Measurements from ENCODE around the gene EPB41L5.
"Not testable (repeated sequence)": the region's sequence is repeated elsewhere in the genome, so short reads cannot be mapped to it uniquely, and the experiment has no call there.

EPB41L5 gene

DNA sequence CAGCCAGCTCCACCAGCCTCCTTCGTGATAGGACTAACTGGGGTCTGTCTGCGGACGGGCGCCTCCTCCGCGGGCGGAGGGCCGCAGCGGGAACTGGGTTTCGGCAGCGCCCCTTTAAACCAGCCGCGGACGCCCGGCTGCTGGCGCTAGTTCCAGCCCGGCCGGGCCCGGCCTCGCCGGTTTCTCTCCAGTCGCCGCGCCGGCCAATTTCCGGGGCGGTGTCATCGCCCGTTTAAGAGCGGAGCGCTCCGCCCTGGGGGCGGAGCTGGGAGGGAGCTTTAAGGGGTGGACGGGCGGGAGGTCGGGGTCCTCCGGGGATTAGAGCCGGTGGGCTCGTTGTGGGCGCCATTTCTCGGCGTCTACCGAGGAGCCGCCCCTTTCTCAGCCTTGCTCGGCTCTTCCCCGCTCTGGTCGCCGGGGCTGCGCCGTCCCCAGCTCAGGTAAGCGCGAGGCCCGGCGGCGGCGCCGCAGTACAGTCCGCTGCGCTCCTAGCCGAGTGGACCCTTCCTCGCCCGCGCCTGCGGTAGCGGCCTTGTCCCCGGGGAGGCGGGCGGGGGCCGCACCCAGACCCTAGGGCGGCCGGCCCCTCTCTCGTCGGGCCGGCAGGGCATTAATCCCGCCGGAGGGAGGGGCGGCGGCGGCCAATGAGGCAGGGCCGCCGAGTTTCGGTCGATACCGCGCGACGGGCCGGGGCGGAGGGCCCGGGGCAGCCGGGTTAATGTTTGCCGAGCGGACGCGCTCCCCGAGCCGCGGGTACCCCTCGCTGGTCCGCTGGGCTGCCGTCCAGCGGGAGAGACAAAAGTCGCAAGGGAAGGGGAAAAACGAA, at the start of gene EPB41L5:
Gene EPB41L5 (plus strand): TSS at position 307 of the 826 bp plus-strand sequence. CDS start 6,008 bp downstream, outside the sequence.
- peak; percentile 98 for DNase-seq (ENCODE audit: low read depth)

DNA sequence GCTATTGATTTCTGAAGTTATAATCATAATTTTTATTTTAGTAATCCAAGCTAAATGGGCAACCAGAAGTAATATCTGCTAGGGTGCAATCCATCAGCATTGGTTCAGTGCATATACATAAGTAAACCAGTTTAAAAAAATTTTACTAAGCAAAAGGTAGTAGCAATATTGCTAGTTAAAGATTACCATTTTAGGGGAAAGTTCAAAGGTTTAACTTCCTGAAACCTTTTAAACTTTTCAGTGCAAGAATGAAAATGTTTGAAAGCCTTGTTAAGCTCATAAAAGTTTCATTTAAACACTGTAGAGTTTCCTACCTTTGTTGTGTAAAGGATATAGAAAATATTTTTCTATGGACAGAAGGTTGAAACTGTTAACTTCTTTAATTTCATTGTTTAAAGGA, 31.0 kb upstream of the EPB41L5 start:
- DNase-seq (ENCODE audit: low read depth) = no peak

GRCh38 chr2:119982506-119982905, 30.4 kb upstream of the EPB41L5 start:
- no peak for DNase-seq (ENCODE audit: low read depth)

DNA sequence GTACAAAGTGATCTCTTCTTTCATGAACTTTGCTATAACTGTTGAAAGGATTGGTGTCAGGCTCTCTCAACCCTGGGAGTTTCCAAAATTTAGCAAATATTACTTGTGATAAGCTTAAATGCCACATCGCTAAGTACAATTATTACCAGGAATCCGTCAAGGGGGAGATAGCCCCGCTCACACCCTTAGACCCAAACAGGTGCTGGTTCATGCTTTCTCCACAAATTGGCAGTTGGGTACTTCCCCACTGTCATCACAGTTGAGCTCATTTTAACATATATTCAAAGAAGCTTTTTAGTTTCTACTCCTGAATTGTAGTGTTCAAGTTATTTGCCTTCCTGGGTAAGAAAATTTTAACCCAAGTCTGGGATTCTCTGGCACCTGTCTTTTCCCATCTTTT, 29.8 kb upstream of the EPB41L5 start:
- no peak for DNase-seq (ENCODE audit: low read depth)

GRCh38 chr2:119996148-119996547, 16.7 kb upstream of the EPB41L5 start:
- no peak for DNase-seq (ENCODE audit: low read depth)

GRCh38 chr2:119996896-119997891, 15.7 kb upstream of the EPB41L5 start:
- not testable (repeated sequence) for DNase-seq (ENCODE audit: low read depth)

- no peak for DNase-seq (ENCODE audit: low read depth)
Measured at GRCh38 chr2:120001471-120001870, 11.4 kb upstream of the EPB41L5 start.

- DNase-seq (ENCODE audit: low read depth) = no peak
Measured at GRCh38 chr2:120004254-120004653, 8.6 kb upstream of the EPB41L5 start.

DNA sequence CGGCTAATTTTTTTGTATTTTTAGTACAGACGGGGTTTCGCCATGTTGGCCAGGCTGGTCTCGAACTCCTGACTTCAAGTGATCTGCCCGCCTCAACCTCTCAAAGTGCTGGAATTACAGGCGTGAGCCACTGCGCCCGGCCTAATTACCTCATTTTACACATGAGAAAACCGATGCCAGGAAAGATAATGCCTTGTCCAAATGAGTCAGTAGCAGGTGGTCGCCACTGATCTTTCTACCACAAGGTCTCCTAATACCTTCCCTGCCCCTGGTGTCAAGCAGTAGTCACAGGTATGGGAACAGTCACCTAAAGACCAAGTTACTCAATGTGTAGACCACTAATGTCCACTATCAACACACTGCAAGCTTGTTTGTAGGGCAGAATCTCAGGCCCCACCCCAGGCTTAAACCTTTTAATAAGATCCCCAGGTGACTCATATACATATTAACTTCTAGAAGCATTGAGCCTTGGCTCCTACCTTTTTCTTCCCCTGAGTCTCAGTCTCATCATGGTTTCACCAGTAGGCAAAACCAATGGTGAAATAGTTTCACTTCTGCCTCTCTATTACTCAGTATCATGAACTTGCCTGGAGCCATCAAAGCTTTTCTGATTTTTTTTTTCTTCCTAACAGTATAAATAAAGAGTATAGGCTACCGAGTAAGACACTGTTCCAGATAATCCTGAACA, 6.9 kb upstream of the EPB41L5 start:
- DNase-seq (ENCODE audit: low read depth) = no peak

DNA sequence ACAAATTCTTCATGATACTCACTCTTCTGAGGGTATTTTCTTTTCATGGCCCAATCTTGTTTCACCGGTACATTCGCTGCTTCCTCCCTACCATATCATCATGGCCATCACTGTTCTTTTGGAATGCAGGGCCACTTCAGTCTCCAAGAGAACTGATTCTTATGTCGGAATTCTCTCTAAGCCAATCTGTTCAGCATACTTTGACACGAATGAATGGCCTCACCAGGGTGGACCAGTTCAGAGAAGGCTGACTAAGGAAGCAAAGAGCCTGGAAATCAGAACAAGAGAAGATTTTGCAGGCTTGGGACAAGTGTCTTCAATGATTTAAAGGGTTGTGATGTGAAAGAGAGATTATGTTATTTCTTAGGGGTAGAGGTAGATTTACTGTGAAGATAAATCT, 5.0 kb upstream of the EPB41L5 start:
- DNase-seq (ENCODE audit: low read depth) = no peak

GRCh38 chr2:120012363-120012762, 514 bp upstream of the EPB41L5 start:
- no peak for DNase-seq (ENCODE audit: low read depth)

- DNase-seq (ENCODE audit: low read depth) = no peak
Measured at GRCh38 chr2:120013597-120014223, 833 bp downstream of the EPB41L5 start.

DNA sequence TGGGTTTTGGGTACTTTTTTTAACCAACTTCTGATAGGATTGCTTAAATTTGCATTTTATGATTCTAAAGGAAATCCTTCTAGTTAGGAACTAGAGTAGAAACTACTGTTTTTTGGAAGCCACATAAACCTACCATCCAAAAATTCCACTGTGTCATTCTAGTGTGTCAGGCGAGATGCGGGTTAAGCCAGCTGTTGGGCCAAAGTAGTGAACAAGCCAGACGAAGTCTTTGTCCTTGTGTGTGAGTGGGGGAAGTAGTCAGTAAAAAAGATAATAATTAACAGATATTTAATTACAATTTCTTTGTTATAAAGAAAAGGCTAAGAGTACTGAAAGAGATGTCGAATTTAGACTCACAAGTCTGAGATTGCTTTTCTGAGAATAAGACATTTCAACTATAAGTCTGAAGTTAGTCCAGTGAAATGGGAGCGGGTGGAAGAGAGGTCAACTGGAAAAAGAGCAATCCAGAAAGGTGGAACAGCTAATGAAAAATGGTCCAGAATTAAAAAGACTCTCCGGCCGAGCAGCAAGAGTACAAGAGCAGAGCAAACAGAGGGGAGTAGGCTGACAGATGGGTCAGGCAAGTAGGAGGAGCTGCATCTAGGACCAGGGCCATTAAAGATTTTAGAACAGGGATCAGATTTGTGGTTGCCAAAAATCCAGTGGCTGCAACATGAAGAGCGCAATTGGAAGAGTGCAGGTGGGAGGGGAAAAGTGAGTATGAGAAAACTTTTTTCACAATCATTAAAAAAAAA, 1.5 kb downstream of the EPB41L5 start:
- DNase-seq (ENCODE audit: low read depth) = no peak

DNA sequence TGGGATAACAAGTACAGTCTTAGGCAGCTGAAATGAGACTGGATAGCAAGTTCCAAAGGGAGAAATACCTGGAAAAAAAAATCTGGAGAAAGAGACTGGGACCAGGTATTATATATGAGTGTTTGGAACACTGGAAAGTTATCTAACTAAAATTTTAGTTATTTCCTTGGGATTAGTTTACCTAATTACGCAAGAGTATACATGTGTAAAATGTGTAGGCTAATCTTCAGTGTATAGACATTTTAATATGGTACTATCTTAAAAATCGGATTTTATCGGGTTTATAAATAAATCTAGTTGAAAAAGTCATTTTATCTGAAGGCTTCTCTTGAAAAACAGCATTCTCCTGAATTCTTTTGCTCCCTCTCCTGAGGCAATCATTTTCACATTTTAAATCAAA, 3.9 kb downstream of the EPB41L5 start:
- no peak for DNase-seq (ENCODE audit: low read depth)

DNA sequence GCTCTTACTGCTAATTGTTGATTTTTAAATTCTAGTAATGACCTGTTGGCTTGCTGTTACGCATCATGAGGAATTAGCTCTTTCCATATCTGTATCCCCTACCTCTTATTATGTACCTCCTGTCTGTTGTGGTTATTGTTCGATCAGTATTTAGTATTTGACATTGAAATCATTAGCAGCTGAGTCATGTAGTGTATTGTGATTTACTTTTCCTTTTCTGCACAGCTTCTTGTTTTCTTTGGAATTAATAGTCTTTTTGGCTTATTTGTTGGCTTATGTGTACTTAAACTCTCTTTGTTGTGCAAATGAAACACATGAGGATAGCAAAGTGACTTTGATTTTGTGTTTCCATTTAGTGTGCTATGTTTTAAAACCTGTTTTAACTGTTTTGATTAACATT, 4.3 kb downstream of the EPB41L5 start:
- peak; percentile 19 for DNase-seq (ENCODE audit: low read depth)

DNA sequence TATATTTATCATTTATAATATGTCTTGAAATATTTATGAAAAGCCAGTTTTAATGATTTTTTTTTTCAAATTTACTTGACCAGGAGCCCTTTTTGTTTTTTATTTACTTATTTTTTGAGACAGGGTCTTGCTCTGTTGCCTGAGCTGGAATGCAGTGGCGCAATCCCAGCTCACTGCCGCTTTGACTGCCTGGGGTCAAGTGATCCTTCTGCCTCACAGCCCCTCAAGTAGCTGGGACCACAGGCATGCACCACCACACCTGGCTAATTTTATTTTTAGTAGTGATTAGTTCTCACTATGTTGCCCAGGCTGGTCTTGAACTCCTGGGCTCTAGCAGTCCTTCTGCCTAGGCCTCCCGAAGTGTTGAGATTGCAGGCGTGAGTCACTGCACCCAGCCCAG, 5.7 kb downstream of the EPB41L5 start:
- DNase-seq (ENCODE audit: low read depth) = no peak

DNA sequence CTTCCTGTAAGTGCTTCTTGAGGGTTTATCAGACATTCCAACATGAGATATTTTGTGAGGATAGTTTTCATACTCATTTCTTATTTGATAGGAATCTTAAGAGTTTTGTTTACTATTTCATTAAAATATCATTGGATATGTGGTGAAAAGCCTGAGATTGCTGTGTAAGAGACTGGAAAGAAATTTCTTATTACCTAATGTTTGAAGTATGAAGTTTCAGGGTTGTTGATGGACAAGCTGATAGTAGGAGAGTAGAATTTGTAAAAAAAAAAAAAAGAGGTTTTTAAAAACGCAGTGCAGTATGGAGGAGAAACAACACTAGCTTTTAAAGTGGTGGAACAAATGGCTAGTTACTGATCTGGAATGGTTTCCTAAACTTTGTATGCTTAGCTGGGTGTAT, 7.7 kb downstream of the EPB41L5 start:
- DNase-seq (ENCODE audit: low read depth) = peak; percentile 63

GRCh38 chr2:120022505-120022904, 9.6 kb downstream of the EPB41L5 start:
- DNase-seq (ENCODE audit: low read depth) = not testable (repeated sequence)

- no peak for DNase-seq (ENCODE audit: low read depth)
Measured at GRCh38 chr2:120026890-120027289, 14.0 kb downstream of the EPB41L5 start.

DNA sequence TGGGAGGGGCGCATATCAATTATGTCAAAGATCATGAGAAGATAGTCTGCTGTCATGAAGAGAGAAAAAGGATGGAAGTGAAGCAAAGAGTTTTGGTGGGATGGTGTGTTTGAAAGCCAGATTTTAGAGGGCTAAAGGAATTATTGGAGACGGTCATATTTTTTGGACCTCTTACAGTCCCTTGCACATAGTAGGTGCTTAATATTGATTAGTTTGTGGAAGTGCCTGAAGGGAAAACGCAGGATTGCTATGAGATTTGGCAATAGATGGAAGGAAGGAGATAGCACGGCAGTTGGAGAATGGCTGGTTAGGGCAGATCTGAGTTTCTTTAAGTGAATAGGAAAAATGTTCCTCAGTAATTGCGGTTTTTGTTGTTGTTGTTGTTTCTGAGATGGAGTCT, 15.9 kb downstream of the EPB41L5 start:
- DNase-seq (ENCODE audit: low read depth) = no peak

Measured in iris pigment epithelial cell (primary cell).